Fibroblast of villous mesenchyme (primary cell): ENCODE results near the gene FAM219A. TPM values are rescaled to one million over a fixed set of nuclear protein-coding genes. Genes with fewer than 3 reads are reported as not detected.
"Not testable (repeated sequence)": the region's sequence is repeated elsewhere in the genome, so short reads cannot be mapped to it uniquely, and the experiment has no call there.

Source experiments
- DNase-seq: peaks from one replicate; pipeline ENCODE4 v3.0.0-alpha.2; 2010; ENCODE audit warnings: low read depth
- H3K4me3 ChIP-seq: 2 replicates; pipeline ENCODE4 v1.5.1; 2011; ENCODE audit warnings: low read depth, mild to moderate bottlenecking, low read length
- small RNA-seq: library from RNA; depleted of rRNA; stranded (forward); fragments of <200 nt; gene quantifications from one replicate; pipeline ENCODE3, GENCODE V24; 2012
- total RNA-seq: library from RNA; depleted of rRNA; stranded (reverse); fragments of >200 nt; gene quantifications from 2 replicates; pipeline ENCODE4 v1.2.3, GENCODE V29; 2012
- TF ChIP-seq, protein P1 (sequence below): IDR thresholded peaks from 2 replicates; pipeline ENCODE4 v1.5.1; 2012; ENCODE audit warnings: low read depth, mild to moderate bottlenecking, low read length; ENCODE audit not compliant: insufficient read depth

The FAM219A gene
- total RNA-seq, 1 donor = 9.9 TPM

- no peak overlapping the region for H3K4me3 ChIP-seq
- no peak for DNase-seq
- TF ChIP-seq, protein P1, sequence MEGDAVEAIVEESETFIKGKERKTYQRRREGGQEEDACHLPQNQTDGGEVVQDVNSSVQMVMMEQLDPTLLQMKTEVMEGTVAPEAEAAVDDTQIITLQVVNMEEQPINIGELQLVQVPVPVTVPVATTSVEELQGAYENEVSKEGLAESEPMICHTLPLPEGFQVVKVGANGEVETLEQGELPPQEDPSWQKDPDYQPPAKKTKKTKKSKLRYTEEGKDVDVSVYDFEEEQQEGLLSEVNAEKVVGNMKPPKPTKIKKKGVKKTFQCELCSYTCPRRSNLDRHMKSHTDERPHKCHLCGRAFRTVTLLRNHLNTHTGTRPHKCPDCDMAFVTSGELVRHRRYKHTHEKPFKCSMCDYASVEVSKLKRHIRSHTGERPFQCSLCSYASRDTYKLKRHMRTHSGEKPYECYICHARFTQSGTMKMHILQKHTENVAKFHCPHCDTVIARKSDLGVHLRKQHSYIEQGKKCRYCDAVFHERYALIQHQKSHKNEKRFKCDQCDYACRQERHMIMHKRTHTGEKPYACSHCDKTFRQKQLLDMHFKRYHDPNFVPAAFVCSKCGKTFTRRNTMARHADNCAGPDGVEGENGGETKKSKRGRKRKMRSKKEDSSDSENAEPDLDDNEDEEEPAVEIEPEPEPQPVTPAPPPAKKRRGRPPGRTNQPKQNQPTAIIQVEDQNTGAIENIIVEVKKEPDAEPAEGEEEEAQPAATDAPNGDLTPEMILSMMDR = no peak
Observed at GRCh38 chr9:34366365-34366764, 92.0 kb downstream of the FAM219A start.

GRCh38 chr9:34365282-34365681 lies 93.1 kb downstream of the FAM219A start:
- TF ChIP-seq, protein P1 = no peak
- no peak overlapping the region for H3K4me3 ChIP-seq
- no peak for DNase-seq

- no peak for DNase-seq
- H3K4me3 ChIP-seq = no peak overlapping the region
- TF ChIP-seq, protein P1 = no peak
Observed at GRCh38 chr9:34363619-34364351, 94.6 kb downstream of the FAM219A start.

GRCh38 chr9:34362614-34363214 lies 95.7 kb downstream of the FAM219A start:
- H3K4me3 ChIP-seq = no peak overlapping the region
- TF ChIP-seq, protein P1 = no peak
- no peak for DNase-seq

GRCh38 chr9:34352957-34353356 lies 105.4 kb downstream of the FAM219A start:
- not testable (repeated sequence) for H3K4me3 ChIP-seq, DNase-seq

DNA sequence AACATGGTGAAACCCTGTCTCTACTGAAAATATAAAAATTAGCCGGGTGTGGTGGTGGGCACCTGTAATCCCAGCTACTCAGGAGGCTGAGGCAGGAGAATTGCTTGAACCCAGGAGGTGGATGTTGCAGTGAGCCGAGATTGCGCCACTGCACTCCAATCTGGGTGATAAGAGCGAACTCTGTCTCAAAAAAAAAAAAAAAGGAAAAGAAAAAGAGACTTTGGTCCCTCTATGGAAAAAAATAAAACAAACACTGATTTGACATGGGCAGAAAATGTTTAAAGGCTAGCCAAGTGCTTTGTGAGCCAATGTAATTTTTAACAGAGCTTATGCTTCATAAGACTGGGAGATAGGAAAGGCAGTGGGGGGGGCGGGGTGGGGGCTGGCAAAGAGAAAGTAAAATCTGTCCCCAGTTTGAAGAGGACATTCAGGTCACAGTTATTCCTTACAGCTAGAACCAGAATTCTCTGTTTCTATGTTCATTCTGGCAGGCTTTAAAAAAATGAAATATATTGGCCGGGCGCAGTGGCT lies 106.2 kb downstream of the FAM219A start:
- not testable (repeated sequence) for DNase-seq, H3K4me3 ChIP-seq

GRCh38 chr9:34349324-34349723 lies 109.0 kb downstream of the FAM219A start:
- TF ChIP-seq, protein P1 = no peak
- DNase-seq = no peak
- no peak overlapping the region for H3K4me3 ChIP-seq

Small RNAs within 50 kb of the gene (small RNA-seq; reads per million reads assigned to genes)
- gene RF00019 = not detected
- gene RN7SKP24 = not detected

Other genes starting within 250 kb of the FAM219A start
- 2.6 and 3.5 TPM in 2 replicates for gene KIF24, start 129.3 kb downstream of the FAM219A start, total RNA-seq
- gene NUDT2, start 129.0 kb downstream of the FAM219A start, total RNA-seq = 21.6 and 30.2 TPM in 2 replicates
- gene MYORG, start 81.7 kb downstream of the FAM219A start, total RNA-seq = 0.64 and 1.3 TPM in 2 replicates
- gene DNAI1, start 235 bp upstream of the FAM219A start, total RNA-seq = under 0.01 TPM in 1 of 2 replicates, not detected in the other
- not detected in 2 replicates for gene ENHO, start 64.4 kb upstream of the FAM219A start, total RNA-seq
- not detected in 2 replicates for gene CNTFR, start 131.2 kb upstream of the FAM219A start, total RNA-seq
- 14.7 and 14.8 TPM in 2 replicates for gene RPP25L, start 153.5 kb upstream of the FAM219A start, total RNA-seq
- 70.8 and 102 TPM in 2 replicates for gene DCTN3, start 161.9 kb upstream of the FAM219A start, total RNA-seq
- 0.32 TPM in 1 of 2 replicates, not detected in the other for gene ARID3C, start 170.5 kb upstream of the FAM219A start, total RNA-seq
- gene SIGMAR1, start 179.2 kb upstream of the FAM219A start, total RNA-seq = 71.7 and 76.7 TPM in 2 replicates
- 34.1 and 36.7 TPM in 2 replicates for gene GALT, start 188.1 kb upstream of the FAM219A start, total RNA-seq
- 8.2 and 14.8 TPM in 2 replicates for gene IL11RA, start 193.6 kb upstream of the FAM219A start, total RNA-seq
- not detected in 2 replicates for gene CCL27, start 204.1 kb upstream of the FAM219A start, total RNA-seq
- not detected in 2 replicates for gene CCL19, start 232.7 kb upstream of the FAM219A start, total RNA-seq